HG02870 (cell line): ENCODE measurements around the gene PLAAT2.
"Not testable (repeated sequence)": the region's sequence is repeated elsewhere in the genome, so short reads cannot be mapped to it uniquely, and the experiment has no call there.

Experiments
- ATAC-seq: cut with Tn5 transposase; IDR thresholded peaks from one replicate; pipeline ENCODE4 v1.9.1; 2021; ENCODE audit warnings: mild to moderate bottlenecking, moderate library complexity; ENCODE audit not compliant: unreplicated experiment

Gene PLAAT2

DNA sequence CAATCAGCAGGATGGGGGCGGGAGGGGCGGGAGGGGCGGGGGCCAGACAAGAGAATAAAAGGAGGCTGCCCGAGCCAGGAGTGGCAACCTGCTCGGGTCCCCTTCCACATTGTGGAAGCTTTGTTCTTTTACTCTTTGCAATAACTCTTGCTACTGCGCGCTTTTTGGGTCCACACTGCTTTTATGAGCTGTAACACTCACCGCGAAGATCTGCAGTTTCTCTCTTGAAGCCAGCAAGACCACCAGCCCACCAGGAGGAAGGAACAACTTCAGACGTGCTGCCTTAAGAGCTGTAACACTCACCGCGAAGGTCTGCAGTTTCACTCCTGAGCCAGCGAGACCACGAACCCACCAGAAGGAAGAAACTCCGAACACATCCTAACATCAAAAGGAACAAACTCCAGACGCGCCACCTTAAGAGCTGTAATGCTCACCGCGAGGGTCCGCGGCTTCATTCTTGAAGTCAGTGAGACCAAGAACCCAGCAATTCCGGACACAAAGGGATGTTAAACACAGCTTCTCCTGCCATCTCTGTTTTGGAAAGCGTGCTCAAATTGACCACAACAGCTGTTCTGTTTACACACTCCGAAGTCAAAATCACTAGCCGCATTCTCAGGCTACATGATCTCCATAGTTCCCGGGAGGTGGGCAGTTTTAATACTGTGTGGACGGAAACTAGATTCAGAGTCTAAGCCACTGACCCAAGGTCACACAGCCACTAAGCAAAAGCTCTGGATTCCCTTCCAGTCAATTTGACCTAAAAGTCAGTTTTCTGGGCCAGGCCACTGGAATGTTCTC, 11.9 kb downstream of the PLAAT2 start:
- ATAC-seq: no peak

DNA sequence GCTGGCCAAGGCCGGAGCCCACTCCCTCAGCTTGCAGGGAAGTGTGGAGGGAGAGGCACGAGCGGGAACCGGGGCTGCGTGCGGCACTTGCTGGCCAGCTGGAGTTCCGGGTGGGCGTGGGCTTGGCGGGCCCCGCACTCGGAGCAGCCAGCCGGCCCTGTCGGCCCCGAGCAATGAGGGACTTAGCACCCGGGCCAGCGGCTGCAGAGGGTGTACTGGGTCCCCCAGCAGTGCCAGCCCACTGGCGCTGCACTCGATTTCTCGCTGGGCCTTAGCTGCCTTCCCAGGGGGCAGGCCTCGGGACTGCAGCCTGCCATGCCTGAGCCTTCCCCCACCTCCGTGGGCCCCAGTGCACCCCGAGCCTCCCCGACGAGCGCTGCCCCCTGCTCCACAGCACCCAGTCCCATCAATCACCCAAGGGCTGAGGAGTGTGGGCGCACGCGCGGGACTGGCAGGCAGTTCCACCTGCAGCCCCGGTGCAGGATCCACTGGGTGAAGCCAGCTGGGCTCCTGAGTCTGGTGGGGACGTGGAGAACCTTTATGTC, 13.0 kb downstream of the PLAAT2 start:
- not testable (repeated sequence) for ATAC-seq

DNA sequence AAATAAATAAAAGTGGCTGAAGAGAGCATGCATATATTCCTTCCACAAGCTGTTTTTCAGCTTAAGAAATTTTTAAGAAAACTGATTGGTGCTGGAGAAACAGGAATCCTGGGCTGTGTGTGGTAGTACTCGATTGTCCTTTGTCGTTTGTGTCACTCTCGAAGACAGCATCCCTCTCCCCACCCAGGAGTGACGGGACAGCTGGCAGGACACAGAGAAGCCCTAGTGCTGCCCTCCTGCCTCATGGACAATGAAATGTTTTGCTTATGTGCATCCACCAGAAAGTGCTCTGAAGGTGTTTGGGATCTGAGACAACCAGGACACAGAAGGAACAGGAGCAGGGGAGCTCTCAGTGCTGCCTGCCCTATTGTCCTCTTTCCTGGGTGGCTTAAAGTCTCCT, 13.8 kb downstream of the PLAAT2 start:
- no peak for ATAC-seq

DNA sequence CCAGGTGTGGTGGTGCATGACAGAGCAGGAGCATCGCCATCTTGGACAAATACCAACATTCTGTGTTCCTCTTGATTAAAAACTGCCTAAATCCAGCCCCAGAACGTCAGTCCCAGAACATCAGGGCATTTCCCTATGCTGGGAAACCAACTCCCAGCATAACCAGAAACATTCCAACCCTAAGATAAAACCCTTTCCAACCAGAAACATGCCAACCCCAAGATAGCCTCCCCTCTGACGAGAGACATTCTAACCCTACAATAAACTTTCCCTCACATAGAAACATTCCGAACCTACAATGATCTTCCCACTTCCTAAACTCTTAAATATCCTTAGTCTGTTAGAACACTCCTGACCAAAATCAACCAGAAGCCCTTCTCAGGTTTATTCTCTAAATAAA, 15.0 kb downstream of the PLAAT2 start:
- ATAC-seq: no peak

DNA sequence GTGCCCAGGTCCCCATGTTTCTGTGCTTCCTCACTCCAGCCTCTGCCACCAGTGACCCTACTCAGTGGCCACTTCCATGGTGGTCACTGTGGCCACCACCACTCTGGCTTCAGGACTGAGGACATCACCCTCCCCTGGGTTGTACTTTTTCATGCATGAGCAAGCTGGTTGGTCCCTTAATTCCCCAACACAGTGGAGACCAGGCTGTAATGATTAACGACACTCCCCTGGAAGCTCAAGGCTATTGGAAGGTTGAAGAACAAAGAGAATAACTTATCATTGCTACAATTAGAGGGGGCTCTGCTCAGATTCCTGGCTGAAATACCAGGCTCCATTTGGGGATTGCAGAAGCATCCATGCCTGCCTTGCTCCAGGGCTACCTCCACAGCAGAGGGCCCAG, 16.1 kb downstream of the PLAAT2 start:
- ATAC-seq: no peak

DNA sequence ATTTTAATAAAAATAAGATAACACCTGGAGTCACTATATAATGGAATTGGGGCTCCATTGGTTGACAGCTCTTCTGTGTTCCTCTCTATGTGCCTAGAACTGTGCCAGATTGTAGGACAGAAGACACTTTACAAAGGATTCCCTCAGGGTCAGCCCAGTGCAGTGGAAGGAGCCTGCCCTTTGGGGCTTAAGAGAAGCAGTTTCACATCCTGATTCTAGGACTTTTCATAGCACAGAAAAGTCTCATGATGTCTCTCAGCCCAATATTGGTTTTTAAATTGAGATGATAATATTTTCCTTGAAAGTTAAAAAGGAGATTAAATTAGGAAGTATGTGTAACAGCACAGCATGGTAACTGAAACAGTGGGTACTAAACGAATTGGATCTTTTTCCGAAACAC, 19.5 kb downstream of the PLAAT2 start:
- ATAC-seq: no peak

DNA sequence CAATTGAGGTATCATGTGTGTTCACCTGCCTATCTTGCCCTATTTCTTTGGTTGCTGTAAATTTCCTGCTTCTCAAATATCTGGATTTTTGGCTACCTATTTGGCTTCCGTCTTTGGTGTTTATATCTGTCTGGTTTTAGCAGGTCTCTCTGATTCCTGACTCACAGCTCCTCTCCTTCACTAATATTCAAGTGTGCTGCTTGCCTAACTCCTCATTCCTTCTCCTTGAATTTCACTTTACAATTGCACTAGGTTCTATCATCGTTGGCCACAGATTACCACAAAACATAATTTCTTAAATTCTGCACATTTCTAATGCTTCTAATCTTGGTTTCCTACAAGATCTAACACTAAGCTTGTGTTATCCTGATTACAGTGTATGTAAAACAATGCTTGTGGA, 20.7 kb downstream of the PLAAT2 start:
- ATAC-seq: not testable (repeated sequence)

DNA sequence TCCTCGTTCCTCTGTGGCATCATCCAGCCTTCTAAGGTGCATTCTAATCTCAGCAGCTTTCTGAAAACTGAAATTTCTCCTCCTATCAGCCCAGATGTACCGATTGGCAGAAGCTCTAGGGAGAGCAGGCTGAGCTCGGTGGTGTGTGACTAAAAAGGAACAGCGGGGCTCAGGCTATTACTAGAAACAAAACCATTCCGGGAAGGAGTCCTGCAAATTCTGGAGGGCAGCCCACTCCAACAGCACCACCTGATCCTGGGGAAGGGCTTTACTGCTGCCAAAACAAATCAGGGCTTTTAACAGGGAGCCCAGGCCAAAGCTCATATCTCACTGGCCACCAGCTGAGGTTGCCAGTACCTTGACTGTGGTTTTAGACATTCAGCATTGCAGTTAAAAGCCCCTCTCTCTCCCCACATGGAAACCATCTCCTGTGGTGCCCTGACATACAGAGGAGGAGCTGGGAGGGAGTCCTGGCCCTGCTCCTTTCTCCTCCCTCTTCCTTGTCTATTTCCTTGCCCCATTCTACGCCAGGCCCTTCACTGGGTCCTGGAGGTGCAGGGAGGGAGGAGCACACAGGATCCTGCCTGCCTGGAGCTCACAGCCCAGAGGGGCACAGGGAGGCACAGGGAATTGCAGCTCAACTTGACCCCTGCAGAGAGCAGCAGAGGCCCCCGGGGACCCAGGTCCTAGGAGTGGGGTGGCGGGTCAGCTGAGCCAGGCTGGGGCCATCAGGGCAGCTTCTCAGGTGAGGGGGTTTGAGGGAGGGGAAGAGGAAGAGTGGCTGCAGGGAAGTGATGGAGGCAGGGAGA, 25.7 kb downstream of the PLAAT2 start:
- ATAC-seq: no peak

DNA sequence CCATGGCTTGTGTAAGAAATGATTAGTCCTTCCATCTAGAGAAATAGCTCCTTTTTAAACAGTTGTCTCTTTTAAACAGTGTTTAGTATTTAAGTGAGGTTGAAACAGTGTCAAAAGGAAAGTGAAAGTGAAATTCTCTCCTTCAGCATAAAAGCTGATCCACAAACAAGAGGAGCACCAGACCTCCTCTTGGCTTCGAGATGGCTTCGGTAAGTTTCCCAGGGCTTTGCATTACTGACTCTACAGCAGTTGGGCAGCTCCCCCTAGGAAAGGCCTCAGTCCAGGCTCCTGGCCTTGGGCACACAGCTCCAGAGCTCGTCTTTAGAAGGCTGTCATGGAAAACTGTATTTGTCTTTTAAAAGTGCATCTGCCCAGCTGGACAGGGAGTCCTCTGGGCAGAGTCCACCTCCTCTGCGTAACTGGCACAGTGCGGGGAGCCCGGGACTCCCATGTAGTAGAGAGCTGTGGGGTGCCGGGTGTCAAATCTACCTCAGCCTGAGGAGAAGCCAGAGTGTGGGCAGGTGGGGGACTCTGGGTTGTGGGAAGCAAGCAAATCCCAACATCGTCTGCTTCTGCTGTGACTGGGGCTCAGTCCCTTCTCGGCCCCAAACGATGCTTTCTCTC, 26.4 kb downstream of the PLAAT2 start, which contains the start of gene PLAAT4:
TSS of gene PLAAT4 (plus strand) at position 140 of the 624 bp plus-strand sequence. CDS start at position 201, 61 bp downstream.
- no peak for ATAC-seq

DNA sequence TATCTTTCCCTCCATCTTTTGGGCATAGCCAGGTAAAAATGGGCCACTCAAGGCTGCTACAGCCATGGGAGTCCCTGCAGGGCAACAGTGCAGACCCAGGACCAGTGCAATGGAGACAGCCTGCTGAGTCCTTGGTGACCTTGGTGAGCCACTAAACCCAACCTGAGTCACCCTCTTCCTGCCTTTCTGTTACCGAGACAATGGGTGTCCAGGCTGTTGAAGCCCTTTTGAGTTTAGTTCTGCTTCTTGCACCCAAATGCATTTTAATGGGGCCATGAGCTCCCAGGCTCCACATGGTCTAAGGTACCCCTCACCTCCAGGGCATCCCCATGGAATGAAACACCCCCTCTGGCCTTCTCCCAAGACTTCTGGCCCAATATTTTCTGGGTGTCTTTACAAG, 27.4 kb downstream of the PLAAT2 start:
- no peak for ATAC-seq

DNA sequence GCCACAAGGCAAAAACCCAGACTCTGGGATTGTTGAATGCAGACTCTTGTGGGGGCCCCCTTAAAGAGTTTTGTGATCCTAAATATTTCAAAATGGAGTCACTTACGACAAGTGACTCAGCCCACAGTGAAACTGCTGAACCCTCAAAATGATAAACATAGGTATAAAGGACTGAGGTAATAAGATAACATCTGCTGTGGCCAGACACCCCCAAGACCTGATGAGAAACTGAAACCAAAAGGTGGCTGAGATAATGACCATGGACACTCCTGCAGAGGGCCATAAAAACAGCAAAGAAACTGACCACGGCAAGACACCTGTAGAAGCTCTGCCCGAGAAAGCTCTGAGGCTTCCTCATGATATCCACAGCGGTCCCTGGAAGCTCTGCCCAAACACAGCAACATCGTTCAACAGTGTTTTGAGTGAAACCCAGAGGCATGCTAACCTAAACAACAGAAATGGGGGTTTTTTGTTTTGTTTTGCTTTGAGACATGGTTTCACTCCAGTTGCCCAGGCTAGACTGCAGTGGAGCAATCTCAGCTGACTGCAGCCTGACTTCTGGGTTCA, 28.2 kb downstream of the PLAAT2 start:
- peak; percentile 58 for ATAC-seq

DNA sequence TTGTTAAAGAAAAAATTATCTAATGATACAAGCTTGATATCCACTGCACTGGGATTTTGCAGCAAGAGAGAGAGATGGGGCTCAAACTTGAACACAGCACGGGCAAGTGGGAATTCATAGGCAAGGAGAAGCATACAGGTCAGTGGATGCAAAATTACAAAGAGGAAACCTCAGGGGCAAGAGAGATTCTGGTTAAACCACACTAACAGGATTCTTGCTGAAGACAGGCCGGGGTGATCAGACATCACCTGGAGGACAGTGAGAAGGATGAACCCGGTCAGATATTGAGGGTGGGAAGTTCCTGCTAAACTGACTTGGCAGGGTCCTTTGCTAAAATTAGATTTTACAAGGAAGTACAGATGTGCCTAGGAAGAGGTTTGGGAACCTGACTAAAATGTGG, 29.1 kb downstream of the PLAAT2 start:
- ATAC-seq: no peak

DNA sequence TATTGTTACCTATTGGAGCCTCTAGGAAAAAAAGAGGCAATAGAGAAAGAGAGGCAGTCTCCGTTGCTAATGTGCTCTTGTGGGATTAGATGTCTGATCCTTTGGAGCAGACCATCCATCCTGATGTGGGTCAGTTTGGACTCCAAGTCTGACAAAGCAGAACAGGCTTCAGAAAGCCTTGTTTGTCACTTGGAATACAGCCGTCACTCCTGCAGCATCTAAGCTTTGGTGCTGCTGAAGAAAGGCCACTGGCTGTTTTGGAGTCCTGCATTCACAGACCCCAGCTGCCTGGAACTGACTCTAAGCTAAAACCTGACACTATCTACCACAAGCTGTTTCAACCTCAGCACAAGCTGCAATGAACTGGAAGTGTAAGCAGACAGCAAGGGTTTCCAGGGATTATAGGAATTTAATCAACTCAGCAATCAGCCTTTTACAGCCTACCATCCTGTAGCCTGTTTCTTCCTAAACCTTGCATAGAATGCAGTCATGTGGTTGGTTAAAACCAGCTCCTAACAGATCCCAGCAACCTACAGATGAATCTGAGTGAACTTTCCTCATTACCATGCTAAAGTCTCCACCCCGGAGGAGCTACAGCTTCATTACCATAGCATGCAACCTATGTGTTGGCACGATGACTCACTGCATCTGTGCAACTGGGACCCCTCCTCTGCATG, 30.2 kb downstream of the PLAAT2 start:
- ATAC-seq: no peak

DNA sequence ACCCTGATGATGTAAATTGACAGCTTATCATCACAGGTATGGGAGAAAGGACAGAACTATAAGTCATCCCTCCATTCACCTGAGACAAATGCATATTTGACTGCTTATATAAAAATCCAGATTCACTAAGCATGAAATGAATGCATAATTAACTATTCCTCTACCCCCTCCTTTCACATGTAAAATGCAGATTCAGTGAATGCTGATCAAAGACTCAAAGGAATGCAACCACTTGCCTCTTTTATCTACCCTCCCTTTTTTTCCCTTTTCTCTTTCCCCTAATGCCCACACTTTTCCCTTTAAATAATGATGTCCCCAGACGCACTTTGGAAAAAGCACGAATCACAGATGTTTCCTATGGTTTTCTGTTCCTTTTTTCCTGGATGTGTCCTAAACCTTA, 31.1 kb downstream of the PLAAT2 start:
- ATAC-seq: no peak

DNA sequence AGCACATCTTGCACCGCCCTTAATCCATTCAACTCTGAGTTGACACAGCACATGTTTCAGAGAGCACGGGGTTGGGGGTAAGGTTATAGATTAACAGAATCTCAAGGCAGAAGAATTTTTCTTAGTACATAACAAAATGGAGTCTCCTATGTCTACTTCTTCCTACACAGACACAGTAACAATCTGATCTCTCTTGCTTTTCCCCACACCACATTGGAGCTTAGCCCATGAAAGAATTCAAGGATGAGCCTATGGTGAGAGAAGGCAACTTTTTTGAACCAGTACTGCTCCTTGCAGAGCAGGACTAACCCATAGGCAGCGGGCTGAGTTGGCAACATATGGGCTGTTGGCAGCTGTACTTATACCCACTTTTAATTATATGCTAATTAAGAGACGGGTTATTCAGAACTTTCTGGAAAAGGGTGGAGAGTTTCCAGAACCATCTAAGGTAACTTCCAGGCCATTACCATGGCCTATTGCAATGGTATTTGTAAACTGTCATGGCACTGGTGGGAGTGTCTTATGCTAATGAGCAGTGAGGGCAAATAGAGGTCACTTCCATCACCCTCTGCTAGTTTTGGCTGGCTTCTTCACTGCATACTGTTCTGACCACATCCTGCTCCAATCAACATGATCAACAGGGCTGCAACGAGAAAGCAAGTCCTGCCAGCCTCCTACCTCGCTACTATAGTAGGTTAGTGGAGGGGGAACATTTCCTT, 31.9 kb downstream of the PLAAT2 start:
- ATAC-seq: not testable (repeated sequence)

DNA sequence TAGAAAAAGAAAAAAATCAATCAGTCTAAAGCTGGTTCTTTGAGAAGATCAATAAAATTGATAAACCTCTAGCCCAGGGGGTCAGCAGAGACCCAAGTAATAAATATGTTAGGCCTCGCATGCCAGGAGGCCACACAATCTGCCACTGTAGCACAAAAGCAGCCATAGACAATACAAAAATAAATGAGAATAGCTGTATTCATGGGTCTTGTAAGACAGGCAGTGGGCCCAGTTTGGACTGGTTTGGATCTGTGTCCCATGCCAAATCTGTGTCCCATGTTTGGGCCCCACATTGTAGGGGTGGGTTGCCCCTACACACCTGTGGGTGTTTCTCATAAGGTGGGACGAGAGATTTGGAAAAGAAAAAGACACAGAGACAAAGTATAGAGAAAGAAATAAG, 33.2 kb downstream of the PLAAT2 start:
- no peak for ATAC-seq

DNA sequence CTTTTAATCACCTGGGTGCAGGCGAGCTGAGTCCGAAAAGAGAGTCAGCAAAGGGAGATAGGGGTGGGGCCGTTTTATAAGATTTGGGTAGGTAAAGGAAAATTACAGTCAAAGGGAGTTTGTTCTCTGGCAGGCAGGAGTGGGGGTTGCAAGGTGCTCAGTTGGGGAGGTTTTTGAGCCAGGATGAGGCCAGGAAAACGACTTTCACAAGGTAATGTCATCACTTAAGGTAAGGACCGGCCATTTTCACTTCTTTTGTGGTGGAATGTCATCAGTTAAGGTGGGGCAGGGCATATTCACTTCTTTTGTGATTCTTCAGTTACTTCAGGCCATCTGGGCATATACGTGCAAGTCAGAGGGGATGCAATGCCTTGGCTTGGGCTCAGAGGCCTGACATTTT, 33.8 kb downstream of the PLAAT2 start:
- not testable (repeated sequence) for ATAC-seq

DNA sequence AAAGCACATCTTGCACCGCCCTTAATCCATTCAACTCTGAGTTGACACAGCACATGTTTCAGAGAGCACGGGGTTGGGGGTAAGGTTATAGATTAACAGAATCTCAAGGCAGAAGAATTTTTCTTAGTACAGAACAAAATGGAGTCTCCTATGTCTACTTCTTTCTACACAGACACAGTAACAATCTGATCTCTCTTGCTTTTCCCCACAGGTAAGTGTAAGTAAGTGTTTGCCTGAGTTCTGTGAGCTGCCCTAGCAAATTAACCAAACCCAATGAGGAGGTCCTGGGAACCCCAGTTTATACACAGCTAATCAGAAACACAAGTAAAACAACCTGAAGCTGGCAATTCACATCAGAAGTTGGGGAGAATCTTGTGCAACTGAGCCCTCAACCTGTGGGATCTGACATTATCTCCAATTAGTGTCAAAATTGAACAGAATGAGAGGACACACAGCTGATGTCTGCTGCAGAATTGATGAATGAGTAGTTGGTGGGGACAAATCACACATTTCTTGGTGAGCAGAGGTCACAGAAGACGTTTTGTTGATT, 34.4 kb downstream of the PLAAT2 start:
- not testable (repeated sequence) for ATAC-seq

DNA sequence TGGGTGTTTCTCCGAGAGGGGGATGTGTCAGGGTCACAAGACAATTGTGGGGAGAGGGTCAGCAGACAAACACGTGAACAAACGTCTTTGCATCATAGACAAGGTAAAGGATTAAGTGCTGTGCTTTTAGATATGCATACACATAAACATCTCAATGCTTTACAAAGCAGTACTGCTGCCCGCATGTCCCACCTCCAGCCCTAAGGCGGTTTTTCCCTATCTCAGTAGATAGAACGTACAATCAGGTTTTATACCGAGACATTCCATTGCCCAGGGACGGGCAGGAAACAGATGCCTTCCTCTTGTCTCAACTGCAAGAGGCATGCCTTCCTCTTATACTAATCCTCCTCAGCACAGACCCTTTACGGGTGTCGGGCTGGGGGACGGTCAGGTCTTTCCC, 35.0 kb downstream of the PLAAT2 start:
- ATAC-seq: not testable (repeated sequence)
